Gastrocnemius medialis (tissue), 4 donors: ENCODE measurements around the gene DVL1.

Experiments used
- CTCF ChIP-seq, 5 experiments: fragments of 450-650 bp in 3 of 5; fragments of 200-600 bp in 2 of 5; sonication (generic) in 2 of 5; IDR thresholded peaks in 4 of 5; conservative IDR thresholded peaks in 1 of 5; 1 replicate in 4 of 5; 2 replicates in 1 of 5; pipeline ENCODE4 v1.5.1; 2016 to 2019; ENCODE audit warnings: antibody characterized with exemption in 5 of 5, mild to moderate bottlenecking in 3 of 5, moderate library complexity in 3 of 5
- POLR2A ChIP-seq, 2 donors: fragments of 450-650 bp; IDR thresholded peaks; one replicate each; pipeline ENCODE4 v1.6.1; 2017; ENCODE audit warnings: antibody characterized with exemption in 2 of 2, mild to moderate bottlenecking in 2 of 2, moderate library complexity in 2 of 2

- TF ChIP-seq CTCF (IDR thresholded peaks at IDR 0.05 in 4 of 5, conservative IDR thresholded peaks at IDR 0.05 in 1 of 5) (no peak), POLR2A (IDR thresholded peaks at IDR 0.05) (no peak)
Measured at GRCh38 chr1:1377540-1378205, 28.5 kb upstream of the DVL1 start.
